Fibroblast of lung (primary cell): ENCODE results near the gene SLC2A3.
"Not testable (repeated sequence)": the region's sequence is repeated elsewhere in the genome, so short reads cannot be mapped to it uniquely, and the experiment has no call there.

Source experiments
- EZH2 ChIP-seq: IDR thresholded peaks from 2 replicates; pipeline ENCODE4 v1.5.1; 2012; ENCODE audit warnings: low read length, control low read depth, mild to moderate bottlenecking; ENCODE audit errors: missing control alignments
- TF ChIP-seq, protein P1 (sequence below), 2 donors: IDR thresholded peaks in 1 of 2; conservative IDR thresholded peaks in 1 of 2; 1 replicate in 1 of 2; 2 replicates in 1 of 2; pipeline ENCODE4 v1.5.1; 2011 to 2012; ENCODE audit warnings: low read length in 2 of 2, control low read depth in 1 of 2, inconsistent platforms in 1 of 2, low read depth in 1 of 2, mild to moderate bottlenecking in 1 of 2

DNA sequence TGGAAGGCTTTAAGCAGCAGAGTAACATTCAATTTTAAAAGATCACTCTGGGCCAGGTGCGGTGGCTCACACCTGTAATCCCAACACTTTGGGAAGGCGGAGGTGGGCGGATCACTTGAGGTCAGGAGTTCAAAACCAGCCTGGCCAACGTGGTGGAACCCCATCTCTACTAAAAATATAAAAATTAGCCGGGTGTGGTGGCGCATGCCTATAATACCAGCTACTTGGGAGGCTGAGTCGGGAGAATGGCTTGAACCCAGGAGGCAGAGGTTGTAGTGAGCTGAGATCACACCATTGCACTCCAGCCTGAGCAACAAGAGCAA, 17.8 kb downstream of the SLC2A3 start:
- TF ChIP-seq EZH2, result not testable (repeated sequence)
- TF ChIP-seq, protein P1, sequence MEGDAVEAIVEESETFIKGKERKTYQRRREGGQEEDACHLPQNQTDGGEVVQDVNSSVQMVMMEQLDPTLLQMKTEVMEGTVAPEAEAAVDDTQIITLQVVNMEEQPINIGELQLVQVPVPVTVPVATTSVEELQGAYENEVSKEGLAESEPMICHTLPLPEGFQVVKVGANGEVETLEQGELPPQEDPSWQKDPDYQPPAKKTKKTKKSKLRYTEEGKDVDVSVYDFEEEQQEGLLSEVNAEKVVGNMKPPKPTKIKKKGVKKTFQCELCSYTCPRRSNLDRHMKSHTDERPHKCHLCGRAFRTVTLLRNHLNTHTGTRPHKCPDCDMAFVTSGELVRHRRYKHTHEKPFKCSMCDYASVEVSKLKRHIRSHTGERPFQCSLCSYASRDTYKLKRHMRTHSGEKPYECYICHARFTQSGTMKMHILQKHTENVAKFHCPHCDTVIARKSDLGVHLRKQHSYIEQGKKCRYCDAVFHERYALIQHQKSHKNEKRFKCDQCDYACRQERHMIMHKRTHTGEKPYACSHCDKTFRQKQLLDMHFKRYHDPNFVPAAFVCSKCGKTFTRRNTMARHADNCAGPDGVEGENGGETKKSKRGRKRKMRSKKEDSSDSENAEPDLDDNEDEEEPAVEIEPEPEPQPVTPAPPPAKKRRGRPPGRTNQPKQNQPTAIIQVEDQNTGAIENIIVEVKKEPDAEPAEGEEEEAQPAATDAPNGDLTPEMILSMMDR (conservative IDR thresholded peaks at IDR 0.05 in 1 of 2, IDR thresholded peaks at IDR 0.05 in 1 of 2; ENCODE audit: low read depth in 1 of 2, low read length in 2 of 2), result not testable (repeated sequence)
